Naive thymus-derived CD4-positive, alpha-beta T cell (primary cell): ENCODE data around the gene SNX9. TPM values are rescaled to one million over a fixed set of nuclear protein-coding genes. Genes with fewer than 3 reads are reported as not detected.

Experiments used
- ATAC-seq: fragments of 150-1000 bp; cut with Tn5 transposase; 2 replicates; pipeline ENCODE4 v1.10.0; 2021; ENCODE audit warnings: mild to moderate bottlenecking, moderate library complexity
- CTCF ChIA-PET: fragments of 350-600 bp; sonication (Branson Sonifier 250); formaldehyde crosslinking; loops from one replicate; lab custom pipeline; 2021; ENCODE audit warnings: antibody characterized with exemption; lab: Charles Lee
- POLR2A ChIA-PET: fragments of 350-600 bp; sonication (Branson Sonifier 250); formaldehyde crosslinking; loops from one replicate; lab custom pipeline; 2021; ENCODE audit warnings: antibody characterized with exemption, inconsistent platforms; lab: Charles Lee
- DNase-seq, 9 donors: peaks; one replicate each; pipeline versions ENCODE4 v3.0.0 to v3.0.0-alpha.2; 2020 to 2022; ENCODE audit warnings: mixed read lengths in 1 of 9
- H3K27ac ChIP-seq: one replicate; pipeline ENCODE4 v1.7.0; 2013; ENCODE audit warnings: mild to moderate bottlenecking, low read depth, low read length, moderate library complexity
- H3K27me3 ChIP-seq, 2 donors: one replicate each; pipeline ENCODE4 v1.7.0; 2013; ENCODE audit warnings: low read length in 2 of 2, mild to moderate bottlenecking in 2 of 2, moderate library complexity in 2 of 2; ENCODE audit not compliant: control insufficient read depth in 2 of 2, insufficient read depth in 2 of 2
- H3K36me3 ChIP-seq, 3 experiments: 1 replicate in 2 of 3; 2 replicates in 1 of 3; pipeline ENCODE4 v1.7.0; 2013; ENCODE audit warnings: low read length in 3 of 3, mild to moderate bottlenecking in 3 of 3, moderate library complexity in 1 of 3; ENCODE audit not compliant: insufficient read depth in 3 of 3, control insufficient read depth in 2 of 3
- H3K4me1 ChIP-seq, 2 donors: one replicate each; pipeline ENCODE4 v1.7.0; 2013; ENCODE audit warnings: low read length in 2 of 2, mild to moderate bottlenecking in 2 of 2, moderate library complexity in 1 of 2; ENCODE audit not compliant: control insufficient read depth in 2 of 2, insufficient read depth in 2 of 2
- H3K4me3 ChIP-seq: 2 replicates; pipeline ENCODE4 v1.7.0; 2013; ENCODE audit warnings: mild to moderate bottlenecking, low read length
- H3K9me3 ChIP-seq, 3 experiments: 1 replicate in 2 of 3; 2 replicates in 1 of 3; pipeline ENCODE4 v1.7.0; 2013; ENCODE audit warnings: low read length in 3 of 3; ENCODE audit not compliant: control insufficient read depth in 2 of 3
- H3K27ac Mint-ChIP-seq, 9 donors: one replicate each; pipeline ENCODE4 v1.8.0; 2020 to 2022; ENCODE audit warnings: mixed read lengths in 9 of 9, mild to moderate bottlenecking in 8 of 9, moderate library complexity in 5 of 9, inconsistent platforms in 2 of 9
- H3K27me3 Mint-ChIP-seq, 5 donors: one replicate each; pipeline ENCODE4 v1.8.0; 2021 to 2022; ENCODE audit warnings: mixed read lengths in 5 of 5, mild to moderate bottlenecking in 1 of 5
- H3K36me3 Mint-ChIP-seq, 5 donors: one replicate each; pipeline ENCODE4 v1.8.0; 2020 to 2022; ENCODE audit warnings: mixed read lengths in 5 of 5, mild to moderate bottlenecking in 3 of 5, inconsistent platforms in 1 of 5
- H3K4me1 Mint-ChIP-seq, 7 donors: one replicate each; pipeline ENCODE4 v1.8.0; 2020 to 2022; ENCODE audit warnings: mixed read lengths in 7 of 7, mild to moderate bottlenecking in 3 of 7, inconsistent platforms in 1 of 7
- H3K4me3 Mint-ChIP-seq, 10 donors: one replicate each; pipeline ENCODE4 v1.8.0; 2020 to 2022; ENCODE audit warnings: mild to moderate bottlenecking in 10 of 10, mixed read lengths in 10 of 10, moderate library complexity in 6 of 10, inconsistent platforms in 2 of 10
- H3K9me3 Mint-ChIP-seq, 11 donors: one replicate each; pipeline ENCODE4 v1.8.0; 2020 to 2022; ENCODE audit warnings: mixed read lengths in 11 of 11, mild to moderate bottlenecking in 4 of 11, inconsistent platforms in 1 of 11, moderate library complexity in 1 of 11
- intact Hi-C, 2 donors: fragments of 100-400 bp; cut with micrococcal nuclease; formaldehyde crosslinking; loops; one replicate each; pipeline ENCODE4 v1.15.1; 2023
- polyA plus RNA-seq, 2 donors: library from polyadenylated mRNA; unstranded; fragments of 300-500 nt; fragmentation: Illumina TruSeq; gene quantifications; one replicate each; pipeline ENCODE4 v1.2.3, GENCODE V29; 2021
- total RNA-seq, 6 experiments: library from RNA in 5 of 6; stranded (reverse) in 5 of 6; gene quantifications; 1 replicate in 5 of 6; 2 replicates in 1 of 6; pipeline ENCODE4 v1.2.3 and lab custom pipeline; 2021 to 2026

SNX9 gene
- total and polyA plus RNA-seq, 7 experiments from 2014 or later: 13.4 to 51.5 (median 36.4) TPM

DNA sequence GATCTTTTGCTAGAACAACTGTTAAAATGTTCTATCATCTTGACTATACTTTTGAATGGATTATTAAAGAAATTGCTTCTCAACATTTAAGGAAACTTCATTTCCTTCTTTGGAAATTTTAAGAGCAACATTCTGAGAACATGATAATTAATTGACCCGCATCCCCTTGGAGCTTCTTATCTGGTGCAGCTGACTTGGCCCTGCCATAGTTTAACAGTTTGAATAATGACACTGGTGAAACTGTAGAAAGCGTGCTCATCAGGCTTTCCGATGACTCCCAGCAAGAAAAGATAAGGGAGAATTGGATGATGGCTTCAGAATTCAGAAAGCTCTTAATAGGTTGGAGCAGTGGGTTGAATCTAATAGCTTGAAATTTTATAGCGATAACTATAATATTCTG is 38.1 kb downstream of the SNX9 start:
- Histone ChIP-seq H3K9me3 (no peaks in the 10 kb centered on the region), H3K27ac (no peak overlapping the region), H3K4me3 (no peak overlapping the region), H3K36me3 (no peaks in the 10 kb centered on the region), H3K4me1 (peaks cover 5 to 31% of the 10 kb centered on the region in 2 donors), H3K27me3 (peaks cover 0 to 4% of the 10 kb centered on the region in 2 donors)
- CTCF ChIA-PET: no interaction called here
- DNase-seq (no peak), ATAC-seq (no peak)
- Mint-ChIP-seq H3K4me1 (peaks cover 20 to 95% (median 78%) of the 10 kb centered on the region in 7 donors), H3K9me3 (peaks cover 0 to 3% (median 0%) of the 10 kb centered on the region in 11 donors), H3K27me3 (peaks cover 0 to 45% (median 0%) of the 10 kb centered on the region in 5 donors), H3K4me3 (peak overlapping the region in 1 of 10 donors; percentile 62), H3K36me3 (peaks cover 0 to 9% (median 8%) of the 10 kb centered on the region in 5 donors), H3K27ac (peak overlapping the region in 1 of 9 donors; percentile 75)
- POLR2A ChIA-PET: interaction anchor here (1.2 kb wide), 1 partner anchor 32 kb away, joined by 3 read pairs; no protein-coding TSS in a partner anchor
- intact Hi-C loops: loop anchor here in 1 of 2 donors (2.0 kb wide), 1 partner anchor 18 kb away; no protein-coding TSS in a partner anchor

DNA sequence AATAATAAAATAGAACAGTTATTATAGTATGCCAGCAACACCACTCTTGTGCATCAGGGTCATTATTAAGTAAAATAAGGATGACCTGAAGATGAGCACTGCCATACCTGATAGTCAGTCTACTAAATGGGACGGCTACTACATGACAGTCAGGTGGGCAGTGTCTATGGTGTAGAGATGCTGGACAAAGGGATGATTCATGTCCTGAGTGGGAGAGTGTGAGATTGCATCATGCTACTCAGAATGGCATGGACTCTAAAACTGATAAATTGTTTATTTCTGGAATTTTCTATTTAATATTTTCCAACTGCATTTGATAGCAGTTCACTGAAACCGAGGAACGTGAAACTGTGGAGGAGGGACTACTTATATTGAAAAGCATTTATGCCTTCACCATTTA is 38.8 kb downstream of the SNX9 start:
- CTCF ChIA-PET: interaction anchor here (1.5 kb wide), 1 partner anchor 106 kb away, joined by 5 read pairs; no protein-coding TSS in a partner anchor
- peaks cover 0 to 45% (median 0%) of the 10 kb centered on the region in 5 donors for H3K27me3 Mint-ChIP-seq
- H3K27ac Mint-ChIP-seq: peak overlapping the region in 6 of 9 donors; percentile 17 to 75 (median 59)
- peaks cover 24 to 95% (median 78%) of the 10 kb centered on the region in 7 donors for H3K4me1 Mint-ChIP-seq
- DNase-seq (no peak), ATAC-seq (no peak)
- no peaks in the 10 kb centered on the region for H3K9me3 ChIP-seq
- no peak overlapping the region for H3K4me3 ChIP-seq
- H3K9me3 Mint-ChIP-seq: peaks cover 0 to 2% (median 0%) of the 10 kb centered on the region in 11 donors
- H3K36me3 Mint-ChIP-seq: peaks cover 0 to 9% (median 8%) of the 10 kb centered on the region in 5 donors
- intact Hi-C loops: loop anchor here in 1 of 2 donors (2.0 kb wide), 1 partner anchor 17 kb away; no protein-coding TSS in a partner anchor
- no peak overlapping the region for H3K4me3 Mint-ChIP-seq
- POLR2A ChIA-PET: interaction anchor here (0.7 to 1.2 kb wide), 2 partner anchors 33 to 1830 kb away, joined by 3 to 4 read pairs; no protein-coding TSS in a partner anchor
- H3K4me1 ChIP-seq: peaks cover 8 to 37% of the 10 kb centered on the region in 2 donors
- H3K27me3 ChIP-seq: peaks cover 0 to 4% of the 10 kb centered on the region in 2 donors
- H3K36me3 ChIP-seq: no peaks in the 10 kb centered on the region
- no peak overlapping the region for H3K27ac ChIP-seq

DNA sequence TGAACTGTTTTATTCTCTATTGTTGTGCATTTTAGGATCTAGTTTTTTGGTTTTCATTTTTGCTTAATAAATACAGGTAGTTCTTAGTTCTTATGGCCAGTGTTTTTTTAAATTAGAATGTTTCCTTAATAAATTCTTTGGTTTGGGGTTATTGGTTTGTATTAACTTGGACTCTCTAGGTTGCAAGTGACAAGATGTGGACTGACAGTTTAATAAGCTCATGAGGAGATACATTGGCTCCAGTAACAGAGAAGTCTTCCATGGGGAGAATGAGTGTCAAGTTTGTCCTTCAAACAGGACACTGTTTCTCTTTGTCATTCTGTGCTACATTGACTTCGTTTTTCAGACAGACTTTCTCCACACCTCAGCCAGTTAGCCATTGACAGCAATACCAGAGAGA is 39.7 kb downstream of the SNX9 start:
- no peak overlapping the region for H3K27ac ChIP-seq
- POLR2A ChIA-PET: interaction anchor here (0.8 to 2.0 kb wide), 4 partner anchors 11 to 106 kb away, joined by 3 to 4 read pairs (median 3); no protein-coding TSS in a partner anchor
- no peaks in the 10 kb centered on the region for H3K9me3 ChIP-seq
- no peaks in the 10 kb centered on the region for H3K36me3 ChIP-seq
- H3K4me1 Mint-ChIP-seq: peaks cover 31 to 95% (median 76%) of the 10 kb centered on the region in 7 donors
- H3K27ac Mint-ChIP-seq: peak overlapping the region in 6 of 9 donors; percentile 17 to 72 (median 51)
- H3K27me3 ChIP-seq: no peaks in the 10 kb centered on the region
- intact Hi-C loops: no loop called here
- no peak for ATAC-seq
- CTCF ChIA-PET: interaction anchor here (1.5 to 1.6 kb wide), 2 partner anchors 11 to 106 kb away, joined by 5 to 8 read pairs; no protein-coding TSS in a partner anchor
- peaks cover 8 to 46% of the 10 kb centered on the region in 2 donors for H3K4me1 ChIP-seq
- peaks cover 0 to 45% (median 0%) of the 10 kb centered on the region in 5 donors for H3K27me3 Mint-ChIP-seq
- peaks cover 0 to 10% (median 8%) of the 10 kb centered on the region in 5 donors for H3K36me3 Mint-ChIP-seq
- H3K4me3 ChIP-seq: no peak overlapping the region
- no peak for DNase-seq
- H3K4me3 Mint-ChIP-seq: peak overlapping the region in 1 of 10 donors; percentile 22
- peaks cover 0 to 2% (median 0%) of the 10 kb centered on the region in 11 donors for H3K9me3 Mint-ChIP-seq

DNA sequence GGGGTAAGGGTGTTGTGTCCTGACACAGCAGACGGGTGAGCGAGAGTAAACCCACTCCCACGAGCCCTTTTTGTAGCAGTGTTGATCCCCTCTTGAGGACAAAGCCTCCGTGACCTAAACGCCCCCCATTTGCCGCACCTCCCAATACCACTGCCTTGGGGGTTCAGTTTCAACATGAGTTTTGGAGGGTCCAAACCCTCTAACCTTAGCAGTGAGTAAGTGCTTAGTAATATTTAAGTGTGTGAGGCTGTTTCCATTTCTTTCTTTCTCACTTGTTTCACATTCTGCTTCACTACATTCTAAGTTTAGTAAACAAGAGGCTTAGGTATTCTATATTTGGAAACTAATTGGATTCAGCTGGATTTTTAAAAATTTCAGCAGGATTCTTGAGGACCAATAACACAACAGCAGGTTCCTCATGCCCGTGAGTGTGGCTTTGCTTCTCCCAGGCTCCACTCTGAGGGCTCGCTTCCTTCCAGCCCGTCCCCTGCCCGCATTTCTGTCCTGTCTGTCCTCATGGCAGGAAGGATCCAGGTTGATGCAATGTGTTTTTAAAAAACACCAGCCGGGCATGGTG is 41.2 kb downstream of the SNX9 start:
- Histone ChIP-seq H3K27me3 (no peaks in the 10 kb centered on the region), H3K9me3 (no peaks in the 10 kb centered on the region), H3K4me1 (peaks cover 8 to 36% of the 10 kb centered on the region in 2 donors), H3K27ac (no peak overlapping the region), H3K4me3 (no peak overlapping the region), H3K36me3 (peaks cover 0 to 7% (median 0%) of the 10 kb centered on the region in 3 experiments)
- Mint-ChIP-seq H3K9me3 (peaks cover 0 to 2% (median 0%) of the 10 kb centered on the region in 11 donors), H3K4me1 (peaks cover 30 to 84% (median 61%) of the 10 kb centered on the region in 7 donors), H3K4me3 (no peak overlapping the region), H3K36me3 (peaks cover 0 to 9% (median 8%) of the 10 kb centered on the region in 5 donors), H3K27ac (peak overlapping the region in 7 of 9 donors; percentile 0 to 53 (median 20)), H3K27me3 (peaks cover 0 to 34% (median 0%) of the 10 kb centered on the region in 5 donors)
- POLR2A ChIA-PET: interaction anchor here (2.0 kb wide), 1 partner anchor 34 kb away, joined by 4 read pairs; no protein-coding TSS in a partner anchor
- DNase-seq (no peak), ATAC-seq (no peak)
- CTCF ChIA-PET: no interaction called here
- intact Hi-C loops: no loop called here

DNA sequence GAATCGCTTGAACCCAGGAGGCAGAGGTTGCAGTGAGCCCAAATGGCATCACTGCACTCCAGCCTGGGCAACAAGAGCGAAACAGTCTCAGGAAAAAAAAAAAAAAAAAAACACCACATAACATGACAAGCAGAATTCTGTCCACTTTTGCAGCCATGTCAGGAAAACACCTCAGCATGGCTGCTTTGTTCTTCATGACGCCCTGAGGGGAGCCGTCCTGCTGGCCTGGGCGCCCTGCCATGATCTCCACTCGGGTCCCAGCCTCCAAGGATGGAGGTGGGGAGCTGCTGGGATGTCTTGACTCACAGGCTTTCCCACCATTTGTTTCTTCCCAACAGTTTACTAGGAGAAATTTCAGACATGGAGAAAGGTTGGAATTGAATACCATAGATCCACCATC is 42.2 kb downstream of the SNX9 start:
- peak in 1 of 9 donors; percentile 1 for DNase-seq
- Mint-ChIP-seq H3K4me1 (peaks cover 21 to 74% (median 52%) of the 10 kb centered on the region in 7 donors), H3K36me3 (peaks cover 0 to 9% (median 8%) of the 10 kb centered on the region in 5 donors), H3K9me3 (peaks cover 0 to 2% (median 0%) of the 10 kb centered on the region in 11 donors), H3K4me3 (no peak overlapping the region), H3K27me3 (peaks cover 0 to 25% (median 0%) of the 10 kb centered on the region in 5 donors), H3K27ac (peak overlapping the region in 4 of 9 donors; percentile 46 to 71 (median 52))
- no peaks in the 10 kb centered on the region for H3K9me3 ChIP-seq
- H3K27me3 ChIP-seq: no peaks in the 10 kb centered on the region
- intact Hi-C loops: no loop called here
- H3K36me3 ChIP-seq: peaks cover 0 to 16% (median 0%) of the 10 kb centered on the region in 3 experiments
- peaks cover 2 to 26% of the 10 kb centered on the region in 2 donors for H3K4me1 ChIP-seq
- ChIA-PET CTCF (no interaction called here), POLR2A (interaction anchor here (0.7 kb wide), 1 partner anchor 16 kb away, joined by 4 read pairs; no protein-coding TSS in a partner anchor)
- ATAC-seq: no peak
- no peak overlapping the region for H3K4me3 ChIP-seq
- no peak overlapping the region for H3K27ac ChIP-seq

DNA sequence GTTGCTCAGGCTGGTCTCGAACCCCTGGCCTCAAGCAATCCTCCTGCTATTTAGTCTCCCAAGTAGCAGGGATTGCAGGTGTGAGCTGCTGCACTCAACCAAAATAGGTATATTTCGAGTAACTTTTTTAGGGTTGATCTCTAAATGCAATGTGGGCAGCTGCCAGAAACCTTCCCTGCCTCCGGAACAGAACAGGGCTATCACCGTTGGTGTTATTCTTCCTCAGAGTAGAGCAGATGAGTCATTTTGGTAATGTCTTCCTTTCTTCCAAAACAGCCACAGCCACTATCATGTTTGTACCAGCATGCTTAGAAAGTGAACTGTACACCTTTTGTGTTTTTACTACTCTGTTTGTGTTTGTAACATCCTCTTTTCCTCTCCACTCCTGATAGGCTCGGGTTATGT is 44.1 kb downstream of the SNX9 start:
- H3K27ac Mint-ChIP-seq: peak overlapping the region in 3 of 9 donors; percentile 84 to 89 (median 87)
- H3K36me3 Mint-ChIP-seq: peaks cover 0 to 9% (median 8%) of the 10 kb centered on the region in 5 donors
- H3K9me3 ChIP-seq: no peaks in the 10 kb centered on the region
- peaks cover 0 to 12% (median 0%) of the 10 kb centered on the region in 5 donors for H3K27me3 Mint-ChIP-seq
- CTCF ChIA-PET: no interaction called here
- peaks cover 0 to 23% (median 0%) of the 10 kb centered on the region in 3 experiments for H3K36me3 ChIP-seq
- POLR2A ChIA-PET: interaction anchor here (0.7 to 2.2 kb wide), 3 partner anchors 21 to 127 kb away, joined by 4 to 5 read pairs (median 4); no protein-coding TSS in a partner anchor
- H3K27ac ChIP-seq: peak overlapping the region; percentile 44
- ATAC-seq (peak; percentile 58), DNase-seq (peak in 3 of 9 donors; percentile 25 to 40 (median 35))
- H3K27me3 ChIP-seq: no peaks in the 10 kb centered on the region
- peaks cover 2 to 20% of the 10 kb centered on the region in 2 donors for H3K4me1 ChIP-seq
- peaks cover 0 to 2% (median 0%) of the 10 kb centered on the region in 11 donors for H3K9me3 Mint-ChIP-seq
- H3K4me1 Mint-ChIP-seq: peaks cover 13 to 55% (median 34%) of the 10 kb centered on the region in 7 donors
- intact Hi-C loops: loop anchor here in 1 of 2 donors (2.0 kb wide), 1 partner anchor 34 kb away; no protein-coding TSS in a partner anchor
- H3K4me3 ChIP-seq: no peak overlapping the region
- peak overlapping the region in 8 of 10 donors; percentile 10 to 58 (median 36) for H3K4me3 Mint-ChIP-seq
